GM18505 (cell line): ENCODE data around the gene VSIG2.

Experiments
- ATAC-seq: cut with Tn5 transposase; IDR thresholded peaks from one replicate; pipeline ENCODE4 v1.9.1; 2021; ENCODE audit not compliant: unreplicated experiment
- POLR2A ChIP-seq: IDR thresholded peaks from 4 replicates; pipeline ENCODE4 v1.6.1; 2011; ENCODE audit warnings: borderline replicate concordance; ENCODE audit not compliant: insufficient read depth, insufficient read length; ENCODE audit errors: extremely low read depth

The VSIG2 gene

GRCh38 chr11:124759266-124760204 is 7.5 kb upstream of the VSIG2 start:
- no peak for ATAC-seq
- no peak for TF ChIP-seq POLR2A

- no peak for TF ChIP-seq POLR2A
- peak; percentile 44 for ATAC-seq
Measured at GRCh38 chr11:124758355-124759265, 6.6 kb upstream of the VSIG2 start.

GRCh38 chr11:124757320-124757719 is 5.3 kb upstream of the VSIG2 start:
- ATAC-seq: no peak
- no peak for TF ChIP-seq POLR2A

GRCh38 chr11:124756753-124757227 is 4.7 kb upstream of the VSIG2 start:
- TF ChIP-seq POLR2A: no peak
- no peak for ATAC-seq

- no peak for TF ChIP-seq POLR2A
- ATAC-seq: no peak
Measured at GRCh38 chr11:124756033-124756752, 4.1 kb upstream of the VSIG2 start.

- no peak for ATAC-seq
- TF ChIP-seq POLR2A: no peak
Measured at GRCh38 chr11:124754710-124755109, 2.7 kb upstream of the VSIG2 start.

- no peak for TF ChIP-seq POLR2A
- ATAC-seq: no peak
Measured at GRCh38 chr11:124754309-124754708, 2.3 kb upstream of the VSIG2 start.

GRCh38 chr11:124753624-124754023 is 1.6 kb upstream of the VSIG2 start:
- no peak for TF ChIP-seq POLR2A
- ATAC-seq: no peak

- no peak for TF ChIP-seq POLR2A
- ATAC-seq: no peak
Measured at GRCh38 chr11:124753205-124753604, 1.1 kb upstream of the VSIG2 start.

GRCh38 chr11:124752471-124753102 is 532 bp upstream of the VSIG2 start:
- no peak for TF ChIP-seq POLR2A
- no peak for ATAC-seq

- no peak for TF ChIP-seq POLR2A
Measured at GRCh38 chr11:124751391-124751740, 689 bp downstream of the VSIG2 start.

GRCh38 chr11:124749912-124750311 is 2.1 kb downstream of the VSIG2 start:
- no peak for TF ChIP-seq POLR2A
- no peak for ATAC-seq

More at GRCh38 chr11:124751391-124751740, 689 bp downstream of the VSIG2 start:
- no peak for ATAC-seq

- no peak for TF ChIP-seq POLR2A
- no peak for ATAC-seq
Measured at GRCh38 chr11:124748481-124749343, 3.3 kb downstream of the VSIG2 start.

GRCh38 chr11:124748100-124748418 is 4.0 kb downstream of the VSIG2 start:
- no peak for ATAC-seq
- TF ChIP-seq POLR2A: no peak
